Medulla oblongata (tissue), 1 donor: ENCODE results near the gene TNNI3.
A peak's percentile ranks its signal among the peaks of the same experiment; 100 is the strongest.
"Not testable (repeated sequence)": the region's sequence is repeated elsewhere in the genome, so short reads cannot be mapped to it uniquely, and the experiment has no call there.

Experiments
- DNase-seq: peaks from one replicate; pipeline ENCODE4 v3.0.0-alpha.2; 2015; ENCODE audit errors: extremely low spot score

TNNI3 gene

GRCh38 chr19:55173186-55173713 is 15.7 kb upstream of the TNNI3 start:
- no peak for DNase-seq

GRCh38 chr19:55172741-55173140 is 15.2 kb upstream of the TNNI3 start:
- DNase-seq: no peak

- not testable (repeated sequence) for DNase-seq
These were observed 14.8 kb upstream of the TNNI3 start for GRCh38 chr19:55172318-55172717.

GRCh38 chr19:55171440-55171839 is 13.9 kb upstream of the TNNI3 start:
- no peak for DNase-seq

GRCh38 chr19:55169136-55169535 is 11.6 kb upstream of the TNNI3 start:
- DNase-seq: no peak

- DNase-seq: peak; percentile 97
These were observed 9.2 kb upstream of the TNNI3 start, which contains the start of gene DNAAF3 for GRCh38 chr19:55166530-55167268. DNAAF3 (minus strand) TSS chr19:55166613; CDS start chr19:55166413, 200 bp downstream.

- peak; percentile 81 for DNase-seq
These were observed 8.5 kb upstream of the TNNI3 start for GRCh38 chr19:55165952-55166529.

GRCh38 chr19:55161571-55162322 is 4.2 kb upstream of the TNNI3 start:
- no peak for DNase-seq

GRCh38 chr19:55160986-55161365 is 3.4 kb upstream of the TNNI3 start:
- DNase-seq: no peak

- DNase-seq: peak; percentile 61
These were observed 2.8 kb upstream of the TNNI3 start for GRCh38 chr19:55160128-55160985.

GRCh38 chr19:55158848-55159749 is 1.6 kb upstream of the TNNI3 start:
- DNase-seq: no peak

- no peak for DNase-seq
These were observed 891 bp upstream of the TNNI3 start for GRCh38 chr19:55158423-55158822.

- no peak for DNase-seq
These were observed 1.1 kb downstream of the TNNI3 start for GRCh38 chr19:55156202-55157063.

- not testable (repeated sequence) for DNase-seq
These were observed 1.7 kb downstream of the TNNI3 start for GRCh38 chr19:55155784-55156183.

GRCh38 chr19:55153652-55154264 is 3.8 kb downstream of the TNNI3 start:
- no peak for DNase-seq

- DNase-seq: no peak
These were observed 5.5 kb downstream of the TNNI3 start for GRCh38 chr19:55152017-55152416.

- DNase-seq: no peak
These were observed 8.2 kb downstream of the TNNI3 start, which contains the start of gene TNNT1 for GRCh38 chr19:55149078-55150003. TNNT1 (minus strand) TSS chr19:55149206; CDS start chr19:55147157, 2,049 bp downstream.
